Activated T-cell treated with anti-CD3 and anti-CD28 coated beads, Interleukin-2, amount 50 U/mL, for 72 hours (primary cell): ENCODE data around the gene ARHGAP15. TPM values are rescaled to one million over a fixed set of nuclear protein-coding genes. Genes with fewer than 3 reads are reported as not detected.

Source experiments
- ATAC-seq, 2 donors: fragments of 150-1000 bp; cut with Tn5 transposase; replicated peaks in 1 of 2; 2 replicates each; pipeline ENCODE4 v1.10.0; 2021; ENCODE audit warnings: moderate library complexity in 2 of 2, mild to moderate bottlenecking in 1 of 2
- DNase-seq, 2 donors: peaks; one replicate each; pipeline ENCODE4 v3.0.0; 2021 to 2022; ENCODE audit warnings: mixed read lengths in 1 of 2
- H3K27ac Mint-ChIP-seq: one replicate; pipeline ENCODE4 v1.8.0; 2022; ENCODE audit warnings: mild to moderate bottlenecking, moderate library complexity, mixed read lengths
- H3K27me3 Mint-ChIP-seq: one replicate; pipeline ENCODE4 v1.8.0; 2022; ENCODE audit warnings: low read depth, mixed read lengths
- H3K36me3 Mint-ChIP-seq, 2 donors: one replicate each; pipeline ENCODE4 v1.8.0; 2022; ENCODE audit warnings: mixed read lengths in 2 of 2, mild to moderate bottlenecking in 1 of 2; ENCODE audit not compliant: insufficient read depth in 2 of 2
- H3K4me1 Mint-ChIP-seq: one replicate; pipeline ENCODE4 v1.8.0; 2022; ENCODE audit warnings: low read depth, mixed read lengths
- H3K4me3 Mint-ChIP-seq, 2 donors: one replicate each; pipeline ENCODE4 v1.8.0; 2022; ENCODE audit warnings: mild to moderate bottlenecking in 2 of 2, mixed read lengths in 2 of 2, moderate library complexity in 2 of 2
- H3K9me3 Mint-ChIP-seq, 2 donors: one replicate each; pipeline ENCODE4 v1.8.0; 2022; ENCODE audit warnings: mixed read lengths in 2 of 2
- total RNA-seq, 2 donors: library from RNA; stranded (reverse); gene quantifications; one replicate each; pipeline ENCODE4 v1.2.3, GENCODE V29; 2022

The ARHGAP15 gene
- total RNA-seq, 2 donors from 2014 or later: 94.6 to 111 TPM

DNA sequence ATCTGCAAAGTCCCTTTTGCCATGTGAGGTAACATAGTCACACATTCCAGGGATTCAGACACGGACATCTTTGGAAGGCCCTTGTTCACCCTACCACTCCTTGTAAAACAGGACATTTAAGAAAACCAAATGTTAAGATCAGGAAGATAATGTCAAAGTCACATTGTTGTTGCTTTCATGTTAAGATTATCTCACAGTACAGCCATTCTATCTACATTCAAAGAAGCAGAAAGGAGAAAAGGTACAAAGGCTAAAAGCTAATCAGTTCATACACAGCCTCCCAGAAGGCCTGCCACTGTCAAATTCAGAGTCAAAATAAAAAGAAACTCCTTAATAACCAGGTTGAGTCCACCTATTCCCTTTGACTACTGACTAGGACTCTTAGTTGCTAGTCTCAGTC is 573.7 kb downstream of the ARHGAP15 start:
- ATAC-seq: no peak
- DNase-seq: no peak
- H3K4me1 Mint-ChIP-seq: peaks cover 60% of the 10 kb centered on the region
- H3K4me3 Mint-ChIP-seq: no peak overlapping the region
- peaks cover 3 to 4% of the 10 kb centered on the region in 2 donors for H3K9me3 Mint-ChIP-seq
- H3K27ac Mint-ChIP-seq: no peak overlapping the region
- H3K27me3 Mint-ChIP-seq: no peaks in the 10 kb centered on the region
- peaks cover 12 to 40% of the 10 kb centered on the region in 2 donors for H3K36me3 Mint-ChIP-seq

DNA sequence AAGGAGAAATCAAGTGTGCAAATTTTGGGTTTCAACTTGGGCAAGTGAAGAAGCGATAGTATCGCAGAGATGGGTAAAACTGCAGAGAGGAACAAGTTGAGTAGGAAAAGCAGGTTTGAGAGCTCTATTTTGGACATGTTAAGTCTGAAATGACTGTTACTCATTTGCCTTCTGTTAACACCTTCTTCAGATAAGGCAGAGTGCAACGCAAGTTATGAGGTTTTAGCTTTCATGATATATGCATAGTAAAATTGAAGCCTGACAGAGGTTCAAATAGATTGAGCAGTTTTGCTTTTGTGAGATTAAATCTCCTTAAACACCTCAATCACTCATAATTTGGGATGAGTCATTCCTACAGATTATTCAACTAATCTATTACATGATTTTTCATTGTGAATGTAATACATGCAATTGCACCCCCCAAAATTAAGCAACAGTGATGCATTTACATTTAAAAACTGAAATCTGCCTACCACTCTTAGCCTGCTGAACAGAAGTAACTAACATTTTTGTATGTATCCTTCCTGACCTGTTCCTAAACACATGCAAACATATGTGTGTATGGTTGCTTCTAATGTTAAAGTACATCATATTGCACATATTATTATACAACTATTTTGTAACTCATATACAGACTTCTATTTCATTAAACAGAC is 575.4 kb downstream of the ARHGAP15 start:
- Mint-ChIP-seq H3K4me1 (peaks cover 44% of the 10 kb centered on the region), H3K36me3 (peaks cover 16 to 46% of the 10 kb centered on the region in 2 donors), H3K9me3 (peaks cover 3 to 4% of the 10 kb centered on the region in 2 donors), H3K4me3 (peak overlapping the region; percentile 10 to 53), H3K27me3 (no peaks in the 10 kb centered on the region), H3K27ac (peak overlapping the region; percentile 55)
- peak; percentile 93 to 95 for ATAC-seq
- DNase-seq: peak; percentile 7 to 11

DNA sequence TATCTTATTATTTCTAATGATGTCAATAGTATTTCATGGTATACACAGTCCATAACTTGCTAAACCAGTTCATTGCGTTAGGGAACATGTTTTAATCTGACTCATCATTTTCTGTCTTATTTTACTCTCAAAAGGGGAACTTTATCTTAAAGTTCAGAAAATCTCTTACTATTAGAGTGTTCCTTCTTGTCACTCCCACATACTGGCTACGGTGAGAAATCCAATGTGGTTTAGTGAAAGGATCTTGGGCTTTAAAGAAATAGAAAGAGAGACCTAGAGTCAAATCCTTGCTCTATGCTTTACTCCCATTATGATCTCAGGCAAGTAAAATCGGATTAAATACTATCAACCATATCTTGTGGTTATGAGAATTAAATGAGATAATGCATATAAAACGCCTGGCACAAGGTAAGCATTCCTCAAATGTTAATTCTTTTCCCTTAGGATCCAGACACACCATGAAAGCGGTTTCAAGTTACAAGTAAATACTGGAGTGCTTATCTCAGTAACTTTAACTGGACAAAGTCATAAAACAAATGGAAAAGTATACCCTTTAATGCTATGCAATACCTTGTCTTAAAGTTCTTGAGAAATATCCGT is 576.0 kb downstream of the ARHGAP15 start:
- Mint-ChIP-seq H3K9me3 (peaks cover 5 to 8% of the 10 kb centered on the region in 2 donors), H3K27ac (peak overlapping the region; percentile 55), H3K27me3 (no peaks in the 10 kb centered on the region), H3K4me1 (peaks cover 43% of the 10 kb centered on the region), H3K36me3 (peaks cover 21 to 51% of the 10 kb centered on the region in 2 donors), H3K4me3 (peak overlapping the region; percentile 11 to 31)
- DNase-seq (no peak), ATAC-seq (peak; percentile 12 to 14)

DNA sequence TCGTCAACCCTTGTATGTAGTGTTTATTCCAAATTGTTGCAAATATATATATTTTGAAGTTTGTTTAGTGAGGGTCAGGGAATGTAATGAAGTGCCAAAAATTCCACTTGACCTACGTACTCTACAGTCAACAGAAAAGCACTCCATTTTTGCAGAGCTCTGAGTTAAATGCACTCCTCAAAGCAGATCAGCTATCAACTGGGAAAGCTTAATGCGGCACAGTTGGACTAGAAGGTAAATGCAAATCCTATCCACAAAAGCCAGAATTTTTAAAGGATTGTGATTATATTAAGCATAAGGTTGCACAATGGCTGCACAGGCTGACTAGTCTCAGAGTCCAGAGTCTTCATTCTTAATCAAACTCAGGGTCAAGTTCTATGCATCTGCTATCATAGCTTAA is 577.1 kb downstream of the ARHGAP15 start:
- Mint-ChIP-seq H3K36me3 (peaks cover 24 to 61% of the 10 kb centered on the region in 2 donors), H3K9me3 (peaks cover 6 to 11% of the 10 kb centered on the region in 2 donors), H3K27me3 (no peaks in the 10 kb centered on the region), H3K4me1 (peaks cover 35% of the 10 kb centered on the region), H3K27ac (no peak overlapping the region), H3K4me3 (no peak overlapping the region)
- DNase-seq (no peak), ATAC-seq (no peak)

DNA sequence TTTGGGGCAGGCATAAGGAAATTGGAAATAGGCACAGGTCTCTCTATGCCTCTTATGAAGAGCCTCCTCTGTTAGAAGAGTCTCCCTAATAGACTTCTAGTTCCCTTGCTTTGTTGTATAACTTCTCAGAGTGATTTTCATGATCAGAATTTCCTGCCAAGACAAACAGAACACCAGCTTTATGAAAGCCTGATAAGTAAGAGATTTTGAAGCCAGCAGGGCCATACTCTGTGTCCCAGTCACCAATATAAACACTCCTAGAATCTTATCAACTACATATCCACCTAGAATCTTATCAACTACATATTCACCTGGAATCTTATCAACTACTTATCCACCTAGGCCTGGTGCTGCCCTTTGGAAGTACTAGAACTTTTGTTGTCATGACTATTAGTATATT is 579.5 kb downstream of the ARHGAP15 start:
- H3K36me3 Mint-ChIP-seq: peaks cover 28 to 64% of the 10 kb centered on the region in 2 donors
- DNase-seq (no peak), ATAC-seq (no peak)
- H3K27me3 Mint-ChIP-seq: no peaks in the 10 kb centered on the region
- no peak overlapping the region for H3K27ac Mint-ChIP-seq
- H3K9me3 Mint-ChIP-seq: peaks cover 15 to 17% of the 10 kb centered on the region in 2 donors
- H3K4me1 Mint-ChIP-seq: peaks cover 19% of the 10 kb centered on the region
- H3K4me3 Mint-ChIP-seq: no peak overlapping the region

DNA sequence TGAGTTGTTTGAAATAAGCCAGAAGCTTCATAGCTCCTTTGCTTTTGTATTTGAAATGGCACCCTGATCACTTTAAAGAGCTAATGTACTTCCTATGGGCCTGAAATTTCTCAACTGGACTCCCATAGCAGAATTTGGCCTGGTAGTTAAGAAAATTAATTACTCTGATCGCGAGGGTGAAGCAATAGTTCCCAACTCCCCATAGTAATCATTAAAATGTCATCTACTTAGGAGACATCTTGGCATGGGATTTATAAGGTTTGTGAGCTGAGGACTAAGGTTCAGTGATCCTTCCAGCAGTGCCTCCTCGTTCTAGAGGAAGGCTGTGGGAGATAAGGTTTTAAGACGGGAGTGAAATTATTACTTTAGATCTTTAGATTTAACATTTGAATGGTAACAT is 581.0 kb downstream of the ARHGAP15 start:
- Mint-ChIP-seq H3K27me3 (no peaks in the 10 kb centered on the region), H3K9me3 (peaks cover 15 to 17% of the 10 kb centered on the region in 2 donors), H3K27ac (no peak overlapping the region), H3K4me1 (peaks cover 4% of the 10 kb centered on the region), H3K36me3 (peaks cover 26 to 59% of the 10 kb centered on the region in 2 donors), H3K4me3 (no peak overlapping the region)
- ATAC-seq: no peak
- DNase-seq: no peak

DNA sequence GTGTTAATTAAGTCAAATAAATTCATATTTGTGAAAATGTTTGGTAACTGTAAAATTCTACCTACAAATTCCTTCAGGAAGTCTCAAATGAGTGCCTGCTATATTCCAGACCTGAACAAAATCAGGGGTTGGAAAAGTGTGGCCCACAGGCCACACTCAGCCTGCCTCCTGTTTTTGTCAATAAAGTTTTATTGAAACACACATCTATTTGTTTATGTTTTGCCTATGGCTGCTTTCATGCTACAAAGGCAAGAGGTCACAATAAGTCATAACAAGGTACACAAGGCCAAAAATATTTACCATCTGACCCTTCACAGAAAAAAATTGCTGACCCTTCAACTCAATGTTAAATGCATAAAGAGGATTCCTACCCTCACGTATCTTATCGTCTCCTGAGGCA is 581.7 kb downstream of the ARHGAP15 start:
- H3K9me3 Mint-ChIP-seq: peaks cover 15 to 17% of the 10 kb centered on the region in 2 donors
- H3K4me1 Mint-ChIP-seq: peaks cover 4% of the 10 kb centered on the region
- H3K4me3 Mint-ChIP-seq: no peak overlapping the region
- peaks cover 26 to 54% of the 10 kb centered on the region in 2 donors for H3K36me3 Mint-ChIP-seq
- H3K27me3 Mint-ChIP-seq: no peaks in the 10 kb centered on the region
- no peak overlapping the region for H3K27ac Mint-ChIP-seq
- no peak for ATAC-seq
- DNase-seq: no peak

DNA sequence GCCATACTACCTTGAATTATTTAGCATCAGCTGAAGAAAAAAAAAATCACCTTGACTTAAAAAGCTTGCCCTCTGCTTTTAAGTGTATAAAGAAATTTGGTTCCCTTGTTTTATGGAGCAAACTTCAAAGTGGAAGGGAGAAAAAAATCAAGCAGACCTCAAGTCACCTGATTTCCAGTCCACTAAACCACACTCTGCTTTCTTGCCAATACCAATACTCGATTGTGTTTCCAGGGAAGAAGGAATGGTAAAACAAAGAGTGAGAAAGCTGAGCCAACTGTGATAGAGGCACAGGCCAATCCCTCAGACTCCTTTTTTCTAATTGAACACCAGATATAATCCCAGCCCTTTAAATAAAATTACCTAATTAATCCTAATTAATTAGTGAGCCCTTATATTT is 587.3 kb downstream of the ARHGAP15 start:
- Mint-ChIP-seq H3K36me3 (peaks cover 9 to 31% of the 10 kb centered on the region in 2 donors), H3K4me3 (no peak overlapping the region), H3K4me1 (peaks cover 15% of the 10 kb centered on the region), H3K9me3 (peaks cover 6 to 8% of the 10 kb centered on the region in 2 donors), H3K27ac (no peak overlapping the region), H3K27me3 (no peaks in the 10 kb centered on the region)
- ATAC-seq (no peak), DNase-seq (no peak)

DNA sequence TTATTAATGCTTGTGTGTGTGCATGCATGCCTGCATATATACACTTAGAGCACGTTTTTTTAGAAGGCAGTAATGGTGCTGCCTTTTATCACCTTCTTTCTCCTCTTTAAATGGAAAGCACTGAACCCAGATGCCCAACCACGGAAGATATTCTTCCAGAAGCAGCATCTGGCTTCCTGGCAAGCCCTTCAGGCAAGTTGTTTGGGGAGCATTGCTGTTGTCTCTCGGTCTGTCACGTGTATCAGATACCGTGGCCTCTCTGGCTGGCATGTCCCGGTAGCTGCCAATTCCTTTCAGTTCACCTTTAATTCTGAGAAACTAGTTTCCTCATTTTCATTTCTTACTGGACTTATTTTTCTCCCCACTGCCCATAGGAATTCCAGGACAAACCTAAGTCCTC is 587.8 kb downstream of the ARHGAP15 start:
- Mint-ChIP-seq H3K27me3 (no peaks in the 10 kb centered on the region), H3K9me3 (peaks cover 2 to 5% of the 10 kb centered on the region in 2 donors), H3K4me3 (no peak overlapping the region), H3K36me3 (peaks cover 5 to 26% of the 10 kb centered on the region in 2 donors), H3K4me1 (peaks cover 15% of the 10 kb centered on the region), H3K27ac (no peak overlapping the region)
- DNase-seq (no peak), ATAC-seq (no peak)

DNA sequence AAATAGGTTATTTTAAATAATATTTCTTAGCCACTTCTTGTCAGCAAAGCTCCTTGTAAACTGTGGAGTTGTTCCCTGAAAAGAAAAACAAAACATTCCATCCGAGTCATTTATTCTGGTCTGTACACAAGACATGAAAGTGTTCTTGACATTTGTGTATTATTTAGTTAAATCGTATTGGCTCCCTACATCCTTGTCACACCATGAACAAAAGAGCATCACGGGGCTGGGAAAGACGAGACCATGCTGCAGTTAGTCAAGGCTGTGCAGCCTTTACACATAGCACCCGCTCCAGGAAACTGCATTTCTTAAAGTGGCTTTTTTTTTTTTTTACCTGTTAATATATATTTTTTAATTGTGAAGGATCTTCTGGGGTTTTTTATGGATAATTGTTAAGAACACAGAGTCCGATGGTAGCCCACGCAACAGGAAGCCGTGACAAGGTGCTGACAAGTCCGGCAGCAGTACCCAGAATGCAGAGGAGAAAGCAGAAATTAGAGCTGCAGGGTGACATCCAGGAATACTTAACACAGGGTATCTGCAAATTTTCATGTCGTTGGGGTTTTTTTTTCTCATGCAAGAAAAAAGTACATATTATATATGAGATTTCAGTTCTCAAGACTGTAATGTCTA is 588.4 kb downstream of the ARHGAP15 start:
- Mint-ChIP-seq H3K4me3 (no peak overlapping the region), H3K27ac (no peak overlapping the region), H3K4me1 (peaks cover 15% of the 10 kb centered on the region), H3K36me3 (peaks cover 5 to 22% of the 10 kb centered on the region in 2 donors), H3K27me3 (no peaks in the 10 kb centered on the region), H3K9me3 (peaks cover 2% of the 10 kb centered on the region in 2 donors)
- DNase-seq (no peak), ATAC-seq (no peak)

DNA sequence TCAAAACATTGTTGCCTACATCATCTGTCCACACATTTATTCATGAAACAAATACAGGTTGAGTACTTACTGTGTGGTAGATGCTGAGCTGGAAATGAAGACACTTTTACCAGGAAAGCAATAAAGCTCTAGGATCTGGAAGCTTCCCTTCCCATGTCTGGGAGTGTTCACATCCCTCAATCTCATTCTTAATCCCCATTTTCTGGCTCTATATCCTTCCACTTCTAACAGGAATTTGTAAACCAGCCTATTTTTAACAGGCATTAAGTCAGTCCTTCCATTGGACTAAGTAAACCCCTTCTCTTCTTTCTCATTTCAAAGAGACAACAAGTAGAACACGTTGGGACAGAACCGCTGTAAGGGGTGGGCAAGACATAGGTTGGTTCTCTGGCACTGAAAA is 589.5 kb downstream of the ARHGAP15 start:
- peaks cover 15% of the 10 kb centered on the region for H3K4me1 Mint-ChIP-seq
- H3K27ac Mint-ChIP-seq: no peak overlapping the region
- no peak for DNase-seq
- H3K36me3 Mint-ChIP-seq: peaks cover 0 to 17% of the 10 kb centered on the region in 2 donors
- no peak for ATAC-seq
- no peaks in the 10 kb centered on the region for H3K27me3 Mint-ChIP-seq
- no peaks in the 10 kb centered on the region for H3K9me3 Mint-ChIP-seq
- H3K4me3 Mint-ChIP-seq: no peak overlapping the region

DNA sequence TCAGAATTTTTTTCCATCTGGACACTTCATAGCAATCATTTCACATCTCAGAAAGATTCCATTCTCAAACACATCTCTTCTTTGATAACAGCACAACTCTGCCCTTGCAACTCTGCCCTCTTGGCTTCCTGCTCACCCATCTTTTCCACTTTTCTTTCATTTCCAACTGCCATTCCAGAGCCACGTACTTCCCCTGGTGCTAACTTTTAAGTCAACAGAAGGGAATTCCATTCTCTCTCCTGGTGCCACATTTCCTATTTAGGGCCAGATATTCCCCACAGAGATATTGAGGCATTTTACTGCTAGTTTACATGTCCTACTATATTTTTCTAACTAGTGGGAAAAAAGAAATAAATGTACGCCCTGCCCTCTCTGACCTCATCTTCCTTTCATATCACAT is 590.2 kb downstream of the ARHGAP15 start:
- DNase-seq (no peak), ATAC-seq (no peak)
- peaks cover 15% of the 10 kb centered on the region for H3K4me1 Mint-ChIP-seq
- no peaks in the 10 kb centered on the region for H3K27me3 Mint-ChIP-seq
- peaks cover 0 to 16% of the 10 kb centered on the region in 2 donors for H3K36me3 Mint-ChIP-seq
- H3K9me3 Mint-ChIP-seq: no peaks in the 10 kb centered on the region
- no peak overlapping the region for H3K27ac Mint-ChIP-seq
- no peak overlapping the region for H3K4me3 Mint-ChIP-seq

DNA sequence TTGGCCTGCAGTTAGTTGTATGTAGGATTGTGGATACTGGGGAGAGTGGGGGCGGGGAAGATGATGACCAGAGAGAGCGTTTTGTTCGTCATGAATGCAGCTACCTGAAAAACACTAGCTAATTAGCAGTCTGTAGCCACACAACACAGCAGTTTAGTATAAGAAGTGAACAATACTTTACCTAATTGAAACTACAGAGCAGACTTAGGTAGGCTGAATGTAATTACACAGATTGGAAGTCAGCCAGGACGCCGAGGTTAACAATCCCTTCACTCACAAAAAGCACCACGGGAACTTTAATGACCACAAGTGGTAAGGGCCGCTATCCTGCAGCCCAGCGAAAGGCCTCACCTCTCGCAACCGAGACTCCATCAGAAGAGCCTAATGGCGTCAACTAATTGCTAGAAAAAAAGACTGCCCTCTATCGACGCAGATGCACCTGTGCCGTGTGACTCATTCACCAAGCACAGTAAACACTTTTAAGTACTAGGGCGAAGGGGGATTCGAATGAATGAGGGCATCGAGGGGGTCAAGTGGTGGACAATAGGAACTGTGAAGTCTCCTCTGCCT is 591.0 kb downstream of the ARHGAP15 start:
- H3K9me3 Mint-ChIP-seq: no peaks in the 10 kb centered on the region
- H3K36me3 Mint-ChIP-seq: peaks cover 0 to 11% of the 10 kb centered on the region in 2 donors
- DNase-seq (no peak), ATAC-seq (no peak)
- H3K4me3 Mint-ChIP-seq: no peak overlapping the region
- peaks cover 15% of the 10 kb centered on the region for H3K4me1 Mint-ChIP-seq
- no peaks in the 10 kb centered on the region for H3K27me3 Mint-ChIP-seq
- no peak overlapping the region for H3K27ac Mint-ChIP-seq
